ENCODE data around the gene LPAR5.
"Not testable (repeated sequence)": the region's sequence is repeated elsewhere in the genome, so short reads cannot be mapped to it uniquely, and the experiment has no call there.

- not testable (repeated sequence) for TF ChIP-seq CTCF, POLR2A (IDR thresholded peaks at IDR 0.05)
These were observed 49.2 kb downstream of the LPAR5 start for GRCh38 chr12:6586569-6586968.
